Measurements from ENCODE around the gene GRIK2.

GRIK2 gene

GRCh38 chr6:101458336-101458735 is 64.8 kb downstream of the GRIK2 start:
- no peak for DNase-seq

- no peak for DNase-seq
These were observed 65.3 kb downstream of the GRIK2 start for GRCh38 chr6:101458826-101459225.

- no peak for DNase-seq
These were observed 69.1 kb downstream of the GRIK2 start for GRCh38 chr6:101462576-101462975.

GRCh38 chr6:101465863-101466262 is 72.4 kb downstream of the GRIK2 start:
- no peak for DNase-seq

GRCh38 chr6:101477436-101477835 is 83.9 kb downstream of the GRIK2 start:
- DNase-seq = no peak

GRCh38 chr6:101478891-101479290 is 85.4 kb downstream of the GRIK2 start:
- no peak for DNase-seq

- DNase-seq = no peak
These were observed 89.1 kb downstream of the GRIK2 start for GRCh38 chr6:101482606-101483005.

GRCh38 chr6:101484781-101485180 is 91.3 kb downstream of the GRIK2 start:
- no peak for DNase-seq

- no peak for DNase-seq
These were observed 92.6 kb downstream of the GRIK2 start for GRCh38 chr6:101486124-101486523.

- DNase-seq = no peak
These were observed 93.2 kb downstream of the GRIK2 start for GRCh38 chr6:101486726-101487125.

GRCh38 chr6:101489456-101489855 is 95.9 kb downstream of the GRIK2 start:
- DNase-seq = no peak

- DNase-seq = no peak
These were observed 97.3 kb downstream of the GRIK2 start for GRCh38 chr6:101490857-101491256.

- no peak for DNase-seq
These were observed 109.3 kb downstream of the GRIK2 start for GRCh38 chr6:101502818-101503217.

GRCh38 chr6:101509536-101509935 is 116.0 kb downstream of the GRIK2 start:
- no peak for DNase-seq

- no peak for DNase-seq
These were observed 119.7 kb downstream of the GRIK2 start for GRCh38 chr6:101513181-101513580.

GRCh38 chr6:101516578-101516977 is 123.1 kb downstream of the GRIK2 start:
- no peak for DNase-seq

- DNase-seq = no peak
These were observed 124.1 kb downstream of the GRIK2 start for GRCh38 chr6:101517632-101518031.

- no peak for DNase-seq
These were observed 128.7 kb downstream of the GRIK2 start for GRCh38 chr6:101522254-101522653.

- no peak for DNase-seq
These were observed 134.0 kb downstream of the GRIK2 start for GRCh38 chr6:101527467-101527866.

GRCh38 chr6:101528801-101529200 is 135.3 kb downstream of the GRIK2 start:
- DNase-seq = no peak

GRCh38 chr6:101531538-101531937 is 138.0 kb downstream of the GRIK2 start:
- no peak for DNase-seq

- DNase-seq = no peak
These were observed 140.9 kb downstream of the GRIK2 start for GRCh38 chr6:101534386-101534785.

- no peak for DNase-seq
These were observed 141.3 kb downstream of the GRIK2 start for GRCh38 chr6:101534821-101535220.

GRCh38 chr6:101537753-101538316 is 144.3 kb downstream of the GRIK2 start:
- no peak for DNase-seq

GRCh38 chr6:101539510-101540245 is 146.2 kb downstream of the GRIK2 start:
- DNase-seq = no peak

Data from 8988T (cell line).